ENCODE data around the gene C1QTNF7. TPM values are rescaled to one million over a fixed set of nuclear protein-coding genes. Genes with fewer than 3 reads are reported as not detected.

The C1QTNF7 gene
- total and polyA plus RNA-seq, 12 donors = 0.30 to 2.7 (median 1.5) TPM

- Histone ChIP-seq H3K4me3 (no peak overlapping the region), H3K4me1 (peaks cover 0 to 52% (median 18%) of the 10 kb centered on the region in 9 donors), H3K27me3 (no peaks in the 10 kb centered on the region), H3K27ac (peak overlapping the region in 1 of 10 donors; percentile 6), H3K36me3 (no peaks in the 10 kb centered on the region), H3K9me3 (no peaks in the 10 kb centered on the region)
- intact Hi-C loops (cut with DNase I) = loop anchor here in 1 of 10 donors (5.0 kb wide), 1 partner anchor 44 kb away; no protein-coding TSS in a partner anchor
- TF ChIP-seq CTCF (IDR thresholded peaks at IDR 0.05) = no peak
- DNase-seq (no peak), ATAC-seq (peak in 3 of 8 donors; percentile 23 to 39 (median 26))
- 62 to 73% methylated on average over 6 of the region's 6 CpGs for WGBS, 2 donors
Measured at GRCh38 chr4:15413010-15413622, 14.7 kb upstream of the C1QTNF7 start.

- Histone ChIP-seq H3K27me3 (no peaks in the 10 kb centered on the region), H3K4me1 (peaks cover 0 to 52% (median 18%) of the 10 kb centered on the region in 9 donors), H3K4me3 (no peak overlapping the region), H3K9me3 (no peaks in the 10 kb centered on the region), H3K27ac (peak overlapping the region in 2 of 10 donors; percentile 6 to 43), H3K36me3 (no peaks in the 10 kb centered on the region)
- 52 to 59% methylated on average over 2 of the region's 2 CpGs for WGBS, 2 donors
- ATAC-seq (no peak), DNase-seq (no peak)
- intact Hi-C loops (cut with DNase I) = loop anchor here in 1 of 10 donors (5.0 kb wide), 1 partner anchor 44 kb away; no protein-coding TSS in a partner anchor
- TF ChIP-seq CTCF (IDR thresholded peaks at IDR 0.05) = no peak
Measured at GRCh38 chr4:15413623-15414019, 14.2 kb upstream of the C1QTNF7 start.

- H3K27me3 ChIP-seq = no peaks in the 10 kb centered on the region
- intact Hi-C loops (cut with DNase I) = loop anchor here in 1 of 10 donors (5.0 kb wide), 1 partner anchor 43 kb away; no protein-coding TSS in a partner anchor
- DNase-seq (no peak), ATAC-seq (peak; percentile 44 to 82 (median 70))
- peaks cover 0 to 52% (median 18%) of the 10 kb centered on the region in 9 donors for H3K4me1 ChIP-seq
- no peaks in the 10 kb centered on the region for H3K36me3 ChIP-seq
- no peaks in the 10 kb centered on the region for H3K9me3 ChIP-seq
- H3K27ac ChIP-seq = peak overlapping the region in 7 of 10 donors; percentile 6 to 65 (median 36)
- no peak overlapping the region for H3K4me3 ChIP-seq
- WGBS, 2 donors = 37 to 40% methylated on average over 4 of the region's 4 CpGs
- no peak for TF ChIP-seq CTCF (IDR thresholded peaks at IDR 0.05)
Measured at GRCh38 chr4:15414551-15415091, 13.2 kb upstream of the C1QTNF7 start.

- no peaks in the 10 kb centered on the region for H3K27me3 ChIP-seq
- H3K4me1 ChIP-seq = peaks cover 0 to 36% (median 6%) of the 10 kb centered on the region in 9 donors
- TF ChIP-seq CTCF (IDR thresholded peaks at IDR 0.05) = no peak
- no peaks in the 10 kb centered on the region for H3K9me3 ChIP-seq
- ATAC-seq (no peak), DNase-seq (no peak)
- no peaks in the 10 kb centered on the region for H3K36me3 ChIP-seq
- no peak overlapping the region for H3K4me3 ChIP-seq
- H3K27ac ChIP-seq = no peak overlapping the region
- WGBS, 2 donors = 78 to 82% methylated on average over 6 of the region's 6 CpGs
- intact Hi-C loops (cut with DNase I) = no loop called here
Measured at GRCh38 chr4:15416357-15417232, 11.2 kb upstream of the C1QTNF7 start.
